ENCODE data around the gene RHOB.

- TF ChIP-seq POLR2A (IDR thresholded peaks at IDR 0.05; ENCODE audit: low read depth, low read length) (no peak), TAF1 (IDR thresholded peaks at IDR 0.05; ENCODE audit: borderline replicate concordance, low read depth, low read length) (no peak), POLR2AphosphoS5 (IDR thresholded peaks at IDR 0.05; ENCODE audit: low read depth, low read length) (no peak)
These were observed 21.4 kb upstream of the RHOB start for GRCh38 chr2:20425371-20425881.

Measured in GM12892 (cell line).